ENCODE data around the gene ADCY2. TPM values are rescaled to one million over a fixed set of nuclear protein-coding genes. Genes with fewer than 3 reads are reported as not detected.

Gene ADCY2
- total RNA-seq, 1 experiment from 2014 or later, result not detected

- no TSS peak for BruUV-seq (replicated peaks)
- no peak overlapping the region for H3K27ac Mint-ChIP-seq (ENCODE audit: unreplicated experiment)
- H3K4me1 Mint-ChIP-seq (ENCODE audit: low read depth, unreplicated experiment), result no peaks in the 10 kb centered on the region
- no peaks in the 10 kb centered on the region for H3K27me3 Mint-ChIP-seq (ENCODE audit: unreplicated experiment)
- CTCF ChIA-PET, result no interaction called here
- intact Hi-C loops (cut with micrococcal nuclease; ENCODE audit: unreplicated experiment), result no loop called here
- no peak for DNase-seq
- H3K4me3 Mint-ChIP-seq (ENCODE audit: low read depth, unreplicated experiment), result no peak overlapping the region
- no peak for TF ChIP-seq CTCF (IDR thresholded peaks at IDR 0.05; ENCODE audit: unreplicated experiment)
- H3K36me3 Mint-ChIP-seq (ENCODE audit: insufficient read depth, unreplicated experiment), result no peaks in the 10 kb centered on the region
- H3K9me3 Mint-ChIP-seq (ENCODE audit: low read depth, unreplicated experiment), result peaks cover 6% of the 10 kb centered on the region
Measured at GRCh38 chr5:7671381-7671993, 275.5 kb downstream of the ADCY2 start.

- Mint-ChIP-seq H3K36me3 (ENCODE audit: insufficient read depth, unreplicated experiment) (no peaks in the 10 kb centered on the region), H3K4me3 (ENCODE audit: low read depth, unreplicated experiment) (no peak overlapping the region), H3K9me3 (ENCODE audit: low read depth, unreplicated experiment) (no peaks in the 10 kb centered on the region), H3K27ac (ENCODE audit: unreplicated experiment) (no peak overlapping the region), H3K4me1 (ENCODE audit: low read depth, unreplicated experiment) (no peaks in the 10 kb centered on the region), H3K27me3 (ENCODE audit: unreplicated experiment) (no peaks in the 10 kb centered on the region)
- DNase-seq, result no peak
- BruUV-seq (replicated peaks), result no TSS peak
- intact Hi-C loops (cut with micrococcal nuclease; ENCODE audit: unreplicated experiment), result no loop called here
- CTCF ChIA-PET, result no interaction called here
- no peak for TF ChIP-seq CTCF (IDR thresholded peaks at IDR 0.05; ENCODE audit: unreplicated experiment)
Measured at GRCh38 chr5:7673658-7674057, 277.7 kb downstream of the ADCY2 start.

GRCh38 chr5:7676455-7676854 lies 280.5 kb downstream of the ADCY2 start:
- peaks cover 7% of the 10 kb centered on the region for H3K27me3 Mint-ChIP-seq (ENCODE audit: unreplicated experiment)
- H3K4me1 Mint-ChIP-seq (ENCODE audit: low read depth, unreplicated experiment), result no peaks in the 10 kb centered on the region
- H3K9me3 Mint-ChIP-seq (ENCODE audit: low read depth, unreplicated experiment), result no peaks in the 10 kb centered on the region
- H3K27ac Mint-ChIP-seq (ENCODE audit: unreplicated experiment), result no peak overlapping the region
- DNase-seq, result no peak
- H3K4me3 Mint-ChIP-seq (ENCODE audit: low read depth, unreplicated experiment), result no peak overlapping the region
- H3K36me3 Mint-ChIP-seq (ENCODE audit: insufficient read depth, unreplicated experiment), result no peaks in the 10 kb centered on the region
- no TSS peak for BruUV-seq (replicated peaks)
- intact Hi-C loops (cut with micrococcal nuclease; ENCODE audit: unreplicated experiment), result no loop called here
- CTCF ChIA-PET, result no interaction called here
- no peak for TF ChIP-seq CTCF (IDR thresholded peaks at IDR 0.05; ENCODE audit: unreplicated experiment)

- BruUV-seq (replicated peaks), result no TSS peak
- no peak overlapping the region for H3K4me3 Mint-ChIP-seq (ENCODE audit: low read depth, unreplicated experiment)
- H3K9me3 Mint-ChIP-seq (ENCODE audit: low read depth, unreplicated experiment), result no peaks in the 10 kb centered on the region
- H3K36me3 Mint-ChIP-seq (ENCODE audit: insufficient read depth, unreplicated experiment), result no peaks in the 10 kb centered on the region
- intact Hi-C loops (cut with micrococcal nuclease; ENCODE audit: unreplicated experiment), result no loop called here
- no peaks in the 10 kb centered on the region for H3K4me1 Mint-ChIP-seq (ENCODE audit: low read depth, unreplicated experiment)
- H3K27ac Mint-ChIP-seq (ENCODE audit: unreplicated experiment), result no peak overlapping the region
- DNase-seq, result no peak
- peaks cover 7% of the 10 kb centered on the region for H3K27me3 Mint-ChIP-seq (ENCODE audit: unreplicated experiment)
- CTCF ChIA-PET, result no interaction called here
- no peak for TF ChIP-seq CTCF (IDR thresholded peaks at IDR 0.05; ENCODE audit: unreplicated experiment)
Measured at GRCh38 chr5:7678030-7678429, 282.1 kb downstream of the ADCY2 start.
